ENCODE measurements around the gene PTPN14. TPM values are rescaled to one million over a fixed set of nuclear protein-coding genes. Genes with fewer than 3 reads are reported as not detected.
"Not testable (repeated sequence)": the region's sequence is repeated elsewhere in the genome, so short reads cannot be mapped to it uniquely, and the experiment has no call there.

The PTPN14 gene
- total RNA-seq, 2 experiments from 2014 or later, result 0.92 to 1.3 TPM

- H3K9me3 Mint-ChIP-seq, result peaks cover 3% of the 10 kb centered on the region
- no peak for DNase-seq
- no peaks in the 10 kb centered on the region for H3K36me3 Mint-ChIP-seq
- no peaks in the 10 kb centered on the region for H3K27me3 Mint-ChIP-seq
- no peak overlapping the region for H3K4me3 Mint-ChIP-seq
- no peak overlapping the region for H3K27ac Mint-ChIP-seq
- H3K4me1 Mint-ChIP-seq, result peaks cover 7% of the 10 kb centered on the region
Observed at GRCh38 chr1:214514032-214514818, 37.2 kb downstream of the PTPN14 start.

GRCh38 chr1:214513394-214513793 lies 38.0 kb downstream of the PTPN14 start:
- Mint-ChIP-seq H3K9me3 (peaks cover 3% of the 10 kb centered on the region), H3K4me3 (no peak overlapping the region), H3K4me1 (peaks cover 7% of the 10 kb centered on the region), H3K27me3 (no peaks in the 10 kb centered on the region), H3K36me3 (no peaks in the 10 kb centered on the region), H3K27ac (no peak overlapping the region)
- no peak for DNase-seq

GRCh38 chr1:214511639-214511998 lies 39.8 kb downstream of the PTPN14 start:
- H3K4me3 Mint-ChIP-seq, result no peak overlapping the region
- H3K9me3 Mint-ChIP-seq, result peaks cover 3% of the 10 kb centered on the region
- H3K36me3 Mint-ChIP-seq, result no peaks in the 10 kb centered on the region
- DNase-seq, result no peak
- no peaks in the 10 kb centered on the region for H3K27me3 Mint-ChIP-seq
- H3K4me1 Mint-ChIP-seq, result peaks cover 8% of the 10 kb centered on the region
- no peak overlapping the region for H3K27ac Mint-ChIP-seq

- Mint-ChIP-seq H3K36me3 (no peaks in the 10 kb centered on the region), H3K9me3 (peaks cover 3% of the 10 kb centered on the region), H3K27ac (no peak overlapping the region), H3K4me1 (peaks cover 6% of the 10 kb centered on the region), H3K4me3 (no peak overlapping the region), H3K27me3 (no peaks in the 10 kb centered on the region)
- no peak for DNase-seq
Observed at GRCh38 chr1:214510914-214511638, 40.3 kb downstream of the PTPN14 start.

- Mint-ChIP-seq H3K4me1 (peaks cover 3% of the 10 kb centered on the region), H3K27me3 (no peaks in the 10 kb centered on the region), H3K4me3 (no peak overlapping the region), H3K36me3 (no peaks in the 10 kb centered on the region), H3K27ac (no peak overlapping the region), H3K9me3 (peaks cover 3% of the 10 kb centered on the region)
- DNase-seq, result no peak
Observed at GRCh38 chr1:214510477-214510876, 40.9 kb downstream of the PTPN14 start.

- H3K4me1 Mint-ChIP-seq, result not testable (repeated sequence)
Observed at GRCh38 chr1:214509622-214510021, 41.8 kb downstream of the PTPN14 start.

GRCh38 chr1:214506972-214507431 lies 44.4 kb downstream of the PTPN14 start:
- Mint-ChIP-seq H3K27ac (no peak overlapping the region), H3K4me3 (no peak overlapping the region), H3K4me1 (peaks cover 3% of the 10 kb centered on the region), H3K27me3 (peaks cover 7% of the 10 kb centered on the region), H3K9me3 (peaks cover 3% of the 10 kb centered on the region), H3K36me3 (no peaks in the 10 kb centered on the region)
- no peak for DNase-seq

More at GRCh38 chr1:214509622-214510021, 41.8 kb downstream of the PTPN14 start:
- not testable (repeated sequence) for H3K4me3 Mint-ChIP-seq, H3K36me3 Mint-ChIP-seq, H3K27me3 Mint-ChIP-seq, H3K9me3 Mint-ChIP-seq, DNase-seq, H3K27ac Mint-ChIP-seq

GRCh38 chr1:214505134-214505533 lies 46.3 kb downstream of the PTPN14 start:
- DNase-seq, result no peak
- peaks cover 3% of the 10 kb centered on the region for H3K4me1 Mint-ChIP-seq
- peaks cover 15% of the 10 kb centered on the region for H3K27me3 Mint-ChIP-seq
- H3K9me3 Mint-ChIP-seq, result peaks cover 3% of the 10 kb centered on the region
- no peak overlapping the region for H3K4me3 Mint-ChIP-seq
- no peaks in the 10 kb centered on the region for H3K36me3 Mint-ChIP-seq
- H3K27ac Mint-ChIP-seq, result no peak overlapping the region

GRCh38 chr1:214504330-214504729 lies 47.1 kb downstream of the PTPN14 start:
- H3K27ac Mint-ChIP-seq, result no peak overlapping the region
- H3K9me3 Mint-ChIP-seq, result no peaks in the 10 kb centered on the region
- peaks cover 15% of the 10 kb centered on the region for H3K27me3 Mint-ChIP-seq
- H3K4me3 Mint-ChIP-seq, result no peak overlapping the region
- DNase-seq, result no peak
- no peaks in the 10 kb centered on the region for H3K36me3 Mint-ChIP-seq
- H3K4me1 Mint-ChIP-seq, result peaks cover 3% of the 10 kb centered on the region

- Mint-ChIP-seq H3K27ac (no peak overlapping the region), H3K4me1 (peaks cover 3% of the 10 kb centered on the region), H3K9me3 (no peaks in the 10 kb centered on the region), H3K4me3 (no peak overlapping the region), H3K36me3 (no peaks in the 10 kb centered on the region), H3K27me3 (peaks cover 19% of the 10 kb centered on the region)
- no peak for DNase-seq
Observed at GRCh38 chr1:214503553-214503952, 47.8 kb downstream of the PTPN14 start.

GRCh38 chr1:214500340-214501055 lies 50.9 kb downstream of the PTPN14 start:
- Mint-ChIP-seq H3K4me3 (no peak overlapping the region), H3K9me3 (no peaks in the 10 kb centered on the region), H3K4me1 (no peaks in the 10 kb centered on the region), H3K27me3 (peaks cover 19% of the 10 kb centered on the region), H3K27ac (no peak overlapping the region), H3K36me3 (no peaks in the 10 kb centered on the region)
- DNase-seq, result no peak

- H3K9me3 Mint-ChIP-seq, result no peaks in the 10 kb centered on the region
- H3K36me3 Mint-ChIP-seq, result no peaks in the 10 kb centered on the region
- DNase-seq, result no peak
- no peak overlapping the region for H3K27ac Mint-ChIP-seq
- no peak overlapping the region for H3K4me3 Mint-ChIP-seq
- peaks cover 16% of the 10 kb centered on the region for H3K27me3 Mint-ChIP-seq
- no peaks in the 10 kb centered on the region for H3K4me1 Mint-ChIP-seq
Observed at GRCh38 chr1:214499732-214500131, 51.7 kb downstream of the PTPN14 start.

GRCh38 chr1:214498021-214498420 lies 53.4 kb downstream of the PTPN14 start:
- no peak overlapping the region for H3K4me3 Mint-ChIP-seq
- no peaks in the 10 kb centered on the region for H3K9me3 Mint-ChIP-seq
- no peaks in the 10 kb centered on the region for H3K4me1 Mint-ChIP-seq
- no peaks in the 10 kb centered on the region for H3K36me3 Mint-ChIP-seq
- DNase-seq, result no peak
- H3K27ac Mint-ChIP-seq, result no peak overlapping the region
- H3K27me3 Mint-ChIP-seq, result peaks cover 12% of the 10 kb centered on the region

GRCh38 chr1:214496126-214496525 lies 55.3 kb downstream of the PTPN14 start:
- no peaks in the 10 kb centered on the region for H3K9me3 Mint-ChIP-seq
- DNase-seq, result no peak
- no peak overlapping the region for H3K27ac Mint-ChIP-seq
- H3K36me3 Mint-ChIP-seq, result no peaks in the 10 kb centered on the region
- H3K4me1 Mint-ChIP-seq, result no peaks in the 10 kb centered on the region
- H3K27me3 Mint-ChIP-seq, result peaks cover 12% of the 10 kb centered on the region
- H3K4me3 Mint-ChIP-seq, result no peak overlapping the region

GRCh38 chr1:214494706-214495105 lies 56.7 kb downstream of the PTPN14 start:
- no peak for DNase-seq
- no peak overlapping the region for H3K4me3 Mint-ChIP-seq
- H3K4me1 Mint-ChIP-seq, result no peaks in the 10 kb centered on the region
- H3K36me3 Mint-ChIP-seq, result no peaks in the 10 kb centered on the region
- no peaks in the 10 kb centered on the region for H3K9me3 Mint-ChIP-seq
- peaks cover 4% of the 10 kb centered on the region for H3K27me3 Mint-ChIP-seq
- H3K27ac Mint-ChIP-seq, result no peak overlapping the region
